Measurements from ENCODE around the gene SLC22A2.

SLC22A2 gene

GRCh38 chr6:160276126-160276525 is 17.5 kb upstream of the SLC22A2 start:
- POLR2A ChIA-PET, result no interaction called here
- TF ChIP-seq HOXD13 (CRISPR knock-in tag; IDR thresholded peaks at IDR 0.05; ENCODE audit: borderline replicate concordance) (no peak), KLF8 (tag by site-specific recombination; IDR thresholded peaks at IDR 0.05) (no peak), ZSCAN30 (tag by site-specific recombination; IDR thresholded peaks at IDR 0.05) (no peak), ATF2 (tag by site-specific recombination; IDR thresholded peaks at IDR 0.05; ENCODE audit: low read depth) (no peak), ZNF362 (tag by site-specific recombination; IDR thresholded peaks at IDR 0.05) (no peak)
- Histone ChIP-seq H3K4me3 (ENCODE audit: low read depth, low read length) (no peak overlapping the region), H3K4me1 (ENCODE audit: control insufficient read depth, insufficient read depth, low read length) (no peaks in the 10 kb centered on the region), H3K27ac (ENCODE audit: extremely low read depth, low read depth, low read length) (no peak overlapping the region), H3K9me3 (ENCODE audit: control insufficient read depth, insufficient read depth, low read depth, low read length) (no peaks in the 10 kb centered on the region), H3K36me3 (ENCODE audit: control insufficient read depth in 2 of 2, insufficient read depth in 1 of 2, low read length in 2 of 2) (no peaks in the 10 kb centered on the region)
- CTCF ChIA-PET, result no interaction called here

DNA sequence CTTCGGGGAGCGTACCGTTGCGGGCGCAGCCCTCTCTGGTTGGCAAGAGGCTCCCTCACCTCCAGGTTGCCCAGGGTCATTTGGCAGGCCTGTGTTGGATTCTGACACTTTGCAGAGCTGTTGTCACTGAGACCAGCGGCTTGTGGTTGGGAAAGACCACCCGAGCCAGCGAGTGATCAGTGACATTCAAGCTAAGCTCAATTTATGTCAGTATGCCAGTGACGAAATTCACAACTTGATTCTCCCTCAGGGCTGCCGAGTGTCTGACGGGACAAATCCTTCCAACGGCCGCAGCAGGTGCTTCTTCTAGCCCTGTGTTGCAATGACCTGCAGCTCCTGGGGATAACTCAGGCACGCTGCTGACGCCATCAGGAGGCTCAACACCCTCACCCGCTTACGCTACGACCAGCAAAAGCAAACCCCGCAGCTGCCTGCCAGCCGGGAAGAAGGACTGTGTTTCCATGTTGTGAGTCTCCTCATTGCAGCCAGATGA is 16.9 kb upstream of the SLC22A2 start:
- Histone ChIP-seq H3K36me3 (ENCODE audit: control insufficient read depth in 2 of 2, insufficient read depth in 1 of 2, low read length in 2 of 2) (no peaks in the 10 kb centered on the region), H3K4me1 (ENCODE audit: control insufficient read depth, insufficient read depth, low read length) (no peaks in the 10 kb centered on the region), H3K27ac (ENCODE audit: extremely low read depth, low read depth, low read length) (no peak overlapping the region), H3K9me3 (ENCODE audit: control insufficient read depth, insufficient read depth, low read depth, low read length) (no peaks in the 10 kb centered on the region), H3K4me3 (ENCODE audit: low read depth, low read length) (no peak overlapping the region)
- CTCF ChIA-PET, result no interaction called here
- POLR2A ChIA-PET, result no interaction called here
- TF ChIP-seq ELK4 (IDR thresholded peaks at IDR 0.05; ENCODE audit: borderline replicate concordance, low read depth, low read length), result no peak
- no peak for TF ChIP-seq ZNF555 (tag by site-specific recombination; conservative IDR thresholded peaks at IDR 0.05)
- TF ChIP-seq YY1 (tag by site-specific recombination; IDR thresholded peaks at IDR 0.05), result no peak
- TF ChIP-seq ZNF2 (tag by site-specific recombination; IDR thresholded peaks at IDR 0.05), result no peak
- TF ChIP-seq KLF1 (tag by site-specific recombination; IDR thresholded peaks at IDR 0.05), result no peak
- no peak for TF ChIP-seq ZNF521 (tag by site-specific recombination; IDR thresholded peaks at IDR 0.05)
- no peak for TF ChIP-seq HOXA7 (CRISPR knock-in tag; IDR thresholded peaks at IDR 0.05; ENCODE audit: borderline replicate concordance)
- TF ChIP-seq ZNF292 (tag by site-specific recombination; IDR thresholded peaks at IDR 0.05; ENCODE audit: borderline replicate concordance, low read depth), result no peak
- no peak for TF ChIP-seq ZNF175 (tag by site-specific recombination; IDR thresholded peaks at IDR 0.05)
- no peak for TF ChIP-seq ZNF146 (tag by site-specific recombination; IDR thresholded peaks at IDR 0.05)
- TF ChIP-seq SCRT1 (tag by site-specific recombination; IDR thresholded peaks at IDR 0.05; ENCODE audit: borderline replicate concordance), result no peak

DNA sequence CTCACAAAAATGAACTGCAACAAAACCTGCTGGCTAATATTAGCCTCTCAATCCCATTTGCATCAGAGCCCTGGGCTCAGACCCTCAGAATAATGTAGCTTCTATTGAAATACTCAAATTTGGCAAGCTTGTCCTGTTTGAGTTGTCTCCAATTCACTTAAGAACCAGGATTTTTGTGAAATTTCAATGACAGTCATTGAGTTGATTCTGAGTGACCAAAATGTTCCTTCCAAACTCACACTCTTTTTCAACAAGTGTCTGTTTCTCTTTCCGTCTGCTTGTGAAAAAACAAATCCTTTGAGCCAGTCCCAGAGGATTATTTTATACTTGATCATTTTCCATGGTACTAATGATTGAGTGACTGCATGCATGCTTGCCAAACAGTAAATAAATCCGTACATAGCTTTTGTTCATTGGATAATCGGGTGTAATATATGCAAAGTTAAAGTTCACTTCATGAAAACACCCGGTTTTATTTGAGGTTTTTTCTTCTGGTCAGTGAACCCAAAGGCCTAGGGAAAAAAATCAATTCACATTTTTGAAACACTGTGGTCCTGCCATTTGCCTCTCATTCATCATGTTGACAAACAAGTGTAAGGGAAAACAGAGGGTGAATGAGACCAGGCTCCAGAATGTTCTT is 16.4 kb upstream of the SLC22A2 start:
- ChIA-PET CTCF (interaction anchor here (0.6 to 1.4 kb wide), 3 partner anchors 57 to 411 kb away, joined by 3 read pairs; no protein-coding TSS in a partner anchor), POLR2A (no interaction called here)
- Histone ChIP-seq H3K36me3 (ENCODE audit: control insufficient read depth in 2 of 2, insufficient read depth in 1 of 2, low read length in 2 of 2) (no peaks in the 10 kb centered on the region), H3K4me3 (ENCODE audit: low read depth, low read length) (no peak overlapping the region), H3K4me1 (ENCODE audit: control insufficient read depth, insufficient read depth, low read length) (no peaks in the 10 kb centered on the region), H3K27ac (ENCODE audit: extremely low read depth, low read depth, low read length) (no peak overlapping the region), H3K9me3 (ENCODE audit: control insufficient read depth, insufficient read depth, low read depth, low read length) (no peaks in the 10 kb centered on the region)
- TF ChIP-seq ZNF239 (tag by site-specific recombination; IDR thresholded peaks at IDR 0.05), result no peak
